WTC11 (cell line): ENCODE measurements around the gene SLC44A5. TPM values are rescaled to one million over a fixed set of nuclear protein-coding genes. Genes with fewer than 3 reads are reported as not detected.

Source experiments
- ATAC-seq: fragments of 200-7000 bp; cut with Tn5 transposase; 2 replicates; pipeline ENCODE4 v1.10.0; 2021; ENCODE audit warnings: mild to moderate bottlenecking, moderate library complexity
- CTCF ChIA-PET: fragments of 300-600 bp; sonication (Branson Sonifier 250); formaldehyde crosslinking; loops from one replicate; lab custom pipeline; 2021; ENCODE audit warnings: antibody characterized with exemption; lab: Charles Lee
- POLR2A ChIA-PET: fragments of 350-600 bp; sonication (Branson Sonifier 250); formaldehyde crosslinking; loops from one replicate; lab custom pipeline; 2021; ENCODE audit warnings: antibody characterized with exemption; lab: Charles Lee
- DNase-seq: peaks from one replicate; pipeline ENCODE4 v3.0.0; 2021; ENCODE audit warnings: low spot score
- H3K27ac Mint-ChIP-seq: 2 replicates; pipeline ENCODE4 v1.8.0; 2021; ENCODE audit warnings: mixed read lengths
- H3K27me3 Mint-ChIP-seq: 2 replicates; pipeline ENCODE4 v1.8.0; 2021; ENCODE audit warnings: low read depth, mild to moderate bottlenecking, moderate library complexity, mixed read lengths
- H3K36me3 Mint-ChIP-seq: 2 replicates; pipeline ENCODE4 v1.8.0; 2021; ENCODE audit warnings: mixed read lengths
- H3K4me1 Mint-ChIP-seq: 2 replicates; pipeline ENCODE4 v1.8.0; 2022; ENCODE audit warnings: mixed read lengths
- H3K4me3 Mint-ChIP-seq: 2 replicates; pipeline ENCODE4 v1.8.0; 2021; ENCODE audit warnings: mild to moderate bottlenecking, moderate library complexity, mixed read lengths
- H3K9me3 Mint-ChIP-seq: 2 replicates; pipeline ENCODE4 v1.8.0; 2021; ENCODE audit warnings: mixed read lengths
- CTCF ChIP-seq: fragments of 200-600 bp; IDR thresholded peaks from 2 replicates; pipeline ENCODE4 v1.8.0; 2022; ENCODE audit warnings: antibody characterized with exemption
- ETV6 ChIP-seq: sonication (generic); formaldehyde crosslinking; IDR thresholded peaks from 2 replicates; pipeline ENCODE4 v1.8.1; 2022; ENCODE audit warnings: mild to moderate bottlenecking, missing genetic modification reagents
- FOXJ3 ChIP-seq: sonication (generic); formaldehyde crosslinking; IDR thresholded peaks from 2 replicates; pipeline ENCODE4 v1.9.0; 2021; ENCODE audit warnings: missing genetic modification reagents, mild to moderate bottlenecking, borderline replicate concordance
- IRF2 ChIP-seq: sonication (generic); formaldehyde crosslinking; IDR thresholded peaks from 2 replicates; pipeline ENCODE4 v1.8.0; 2022; ENCODE audit warnings: low read depth, missing genetic modification reagents, borderline replicate concordance
- JAZF1 ChIP-seq: fragments of 250-450 bp; sonication (Bioruptor Pico); IDR thresholded peaks from 2 replicates; pipeline ENCODE4 v1.9.0; 2021; ENCODE audit warnings: moderate library complexity, mild to moderate bottlenecking, inconsistent platforms
- MYBL2 ChIP-seq: sonication (generic); formaldehyde crosslinking; IDR thresholded peaks from 2 replicates; pipeline ENCODE4 v1.8.1; 2023; ENCODE audit warnings: mild to moderate bottlenecking, moderate library complexity, missing genetic modification reagents
- NR1H2 ChIP-seq: sonication (generic); formaldehyde crosslinking; IDR thresholded peaks from 2 replicates; pipeline ENCODE4 v1.9.0; 2021; ENCODE audit warnings: mild to moderate bottlenecking, moderate library complexity, missing genetic modification reagents
- PREB ChIP-seq: sonication (generic); formaldehyde crosslinking; IDR thresholded peaks from 2 replicates; pipeline ENCODE4 v1.8.1; 2022; ENCODE audit warnings: mild to moderate bottlenecking, missing genetic modification reagents, moderate library complexity, borderline replicate concordance
- SMAD3 ChIP-seq: sonication (generic); formaldehyde crosslinking; IDR thresholded peaks from 2 replicates; pipeline ENCODE4 v1.8.0; 2022; ENCODE audit warnings: missing genetic modification reagents, mild to moderate bottlenecking, borderline replicate concordance
- SMAD4 ChIP-seq: sonication (generic); formaldehyde crosslinking; IDR thresholded peaks from 2 replicates; pipeline ENCODE4 v1.8.0; 2022; ENCODE audit warnings: mild to moderate bottlenecking, missing genetic modification reagents
- ZNF219 ChIP-seq: sonication (generic); formaldehyde crosslinking; IDR thresholded peaks from 2 replicates; pipeline ENCODE4 v1.8.0; 2023; ENCODE audit warnings: missing genetic modification reagents, mild to moderate bottlenecking, borderline replicate concordance
- ZNF232 ChIP-seq: sonication (generic); formaldehyde crosslinking; IDR thresholded peaks from 2 replicates; pipeline ENCODE4 v1.8.0; 2022; ENCODE audit warnings: mild to moderate bottlenecking, missing genetic modification reagents
- ZNF317 ChIP-seq: sonication (generic); formaldehyde crosslinking; IDR thresholded peaks from 2 replicates; pipeline ENCODE4 v1.8.1; 2023; ENCODE audit warnings: low read depth, mild to moderate bottlenecking, moderate library complexity, missing genetic modification reagents, borderline replicate concordance
- ZNF423 ChIP-seq: fragments of 250-450 bp; sonication (Bioruptor Pico); IDR thresholded peaks from 2 replicates; pipeline ENCODE4 v2.1.2; 2022; ENCODE audit warnings: mild to moderate bottlenecking, moderate library complexity
- total RNA-seq: library from RNA; stranded (reverse); gene quantifications from 3 replicates; pipeline ENCODE4 v1.2.3, GENCODE V29; 2021
- TF ChIP-seq, protein P1 (sequence below): sonication (generic); formaldehyde crosslinking; IDR thresholded peaks from 2 replicates; pipeline ENCODE4 v1.8.1; 2022; ENCODE audit warnings: missing genetic modification reagents, borderline replicate concordance
- TF ChIP-seq, protein P2 (sequence below): fragments of 250-450 bp; sonication (Bioruptor Pico); IDR thresholded peaks from 2 replicates; pipeline ENCODE4 v1.9.0; 2021; ENCODE audit warnings: mild to moderate bottlenecking
- TF ChIP-seq, protein P3 (sequence below): sonication (generic); formaldehyde crosslinking; IDR thresholded peaks from 2 replicates; pipeline ENCODE4 v1.8.0; 2023; ENCODE audit warnings: mild to moderate bottlenecking, missing genetic modification reagents
- TF ChIP-seq, protein P4 (sequence below): sonication (generic); formaldehyde crosslinking; IDR thresholded peaks from 2 replicates; pipeline ENCODE4 v1.8.0; 2023; ENCODE audit warnings: missing genetic modification reagents

SLC44A5 gene
- total RNA-seq, 1 experiment from 2014 or later: 1.8 TPM

DNA sequence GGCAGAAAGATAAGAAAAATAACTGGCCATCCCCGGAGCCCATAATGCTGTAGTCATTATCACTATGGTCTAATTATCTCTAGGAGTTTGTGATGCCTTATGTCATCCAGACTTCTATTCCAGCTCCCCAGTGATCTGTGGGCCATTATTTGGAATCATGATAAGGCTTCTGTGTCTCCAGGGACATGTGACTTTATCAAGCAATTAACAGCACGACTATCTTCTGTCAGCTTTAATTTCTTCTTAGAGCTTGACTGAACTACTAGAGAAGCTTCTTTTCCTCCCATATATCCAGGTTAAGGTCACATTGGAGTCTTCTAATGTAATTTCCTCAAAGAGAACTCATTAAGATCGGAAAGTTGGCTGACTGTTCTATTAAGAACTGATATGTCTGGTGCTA lies 376.4 kb downstream of the SLC44A5 start:
- H3K9me3 Mint-ChIP-seq: no peaks in the 10 kb centered on the region
- H3K27me3 Mint-ChIP-seq: no peaks in the 10 kb centered on the region
- H3K4me3 Mint-ChIP-seq: no peak overlapping the region
- DNase-seq (no peak), ATAC-seq (no peak)
- no peaks in the 10 kb centered on the region for H3K36me3 Mint-ChIP-seq
- TF ChIP-seq, protein P1, sequence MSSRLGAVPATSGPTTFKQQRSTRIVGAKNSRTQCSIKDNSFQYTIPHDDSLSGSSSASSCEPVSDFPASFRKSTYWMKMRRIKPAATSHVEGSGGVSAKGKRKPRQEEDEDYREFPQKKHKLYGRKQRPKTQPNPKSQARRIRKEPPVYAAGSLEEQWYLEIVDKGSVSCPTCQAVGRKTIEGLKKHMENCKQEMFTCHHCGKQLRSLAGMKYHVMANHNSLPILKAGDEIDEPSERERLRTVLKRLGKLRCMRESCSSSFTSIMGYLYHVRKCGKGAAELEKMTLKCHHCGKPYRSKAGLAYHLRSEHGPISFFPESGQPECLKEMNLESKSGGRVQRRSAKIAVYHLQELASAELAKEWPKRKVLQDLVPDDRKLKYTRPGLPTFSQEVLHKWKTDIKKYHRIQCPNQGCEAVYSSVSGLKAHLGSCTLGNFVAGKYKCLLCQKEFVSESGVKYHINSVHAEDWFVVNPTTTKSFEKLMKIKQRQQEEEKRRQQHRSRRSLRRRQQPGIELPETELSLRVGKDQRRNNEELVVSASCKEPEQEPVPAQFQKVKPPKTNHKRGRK (CRISPR knock-in tag): no peak
- TF ChIP-seq PREB (no peak), IRF2 (no peak), NR1H2 (CRISPR knock-in tag) (no peak), ZNF423 (CRISPR knock-in tag) (no peak), SMAD4 (CRISPR knock-in tag) (no peak), ETV6 (CRISPR knock-in tag) (no peak), MYBL2 (CRISPR knock-in tag) (no peak), ZNF219 (CRISPR knock-in tag) (no peak), FOXJ3 (CRISPR knock-in tag) (no peak), CTCF (no peak), ZNF317 (CRISPR knock-in tag) (no peak), ZNF232 (CRISPR knock-in tag) (no peak), SMAD3 (CRISPR knock-in tag) (no peak), JAZF1 (no peak)
- TF ChIP-seq, protein P2, sequence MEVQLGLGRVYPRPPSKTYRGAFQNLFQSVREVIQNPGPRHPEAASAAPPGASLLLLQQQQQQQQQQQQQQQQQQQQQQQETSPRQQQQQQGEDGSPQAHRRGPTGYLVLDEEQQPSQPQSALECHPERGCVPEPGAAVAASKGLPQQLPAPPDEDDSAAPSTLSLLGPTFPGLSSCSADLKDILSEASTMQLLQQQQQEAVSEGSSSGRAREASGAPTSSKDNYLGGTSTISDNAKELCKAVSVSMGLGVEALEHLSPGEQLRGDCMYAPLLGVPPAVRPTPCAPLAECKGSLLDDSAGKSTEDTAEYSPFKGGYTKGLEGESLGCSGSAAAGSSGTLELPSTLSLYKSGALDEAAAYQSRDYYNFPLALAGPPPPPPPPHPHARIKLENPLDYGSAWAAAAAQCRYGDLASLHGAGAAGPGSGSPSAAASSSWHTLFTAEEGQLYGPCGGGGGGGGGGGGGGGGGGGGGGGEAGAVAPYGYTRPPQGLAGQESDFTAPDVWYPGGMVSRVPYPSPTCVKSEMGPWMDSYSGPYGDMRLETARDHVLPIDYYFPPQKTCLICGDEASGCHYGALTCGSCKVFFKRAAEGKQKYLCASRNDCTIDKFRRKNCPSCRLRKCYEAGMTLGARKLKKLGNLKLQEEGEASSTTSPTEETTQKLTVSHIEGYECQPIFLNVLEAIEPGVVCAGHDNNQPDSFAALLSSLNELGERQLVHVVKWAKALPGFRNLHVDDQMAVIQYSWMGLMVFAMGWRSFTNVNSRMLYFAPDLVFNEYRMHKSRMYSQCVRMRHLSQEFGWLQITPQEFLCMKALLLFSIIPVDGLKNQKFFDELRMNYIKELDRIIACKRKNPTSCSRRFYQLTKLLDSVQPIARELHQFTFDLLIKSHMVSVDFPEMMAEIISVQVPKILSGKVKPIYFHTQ (CRISPR knock-in tag): no peak
- TF ChIP-seq, protein P3, sequence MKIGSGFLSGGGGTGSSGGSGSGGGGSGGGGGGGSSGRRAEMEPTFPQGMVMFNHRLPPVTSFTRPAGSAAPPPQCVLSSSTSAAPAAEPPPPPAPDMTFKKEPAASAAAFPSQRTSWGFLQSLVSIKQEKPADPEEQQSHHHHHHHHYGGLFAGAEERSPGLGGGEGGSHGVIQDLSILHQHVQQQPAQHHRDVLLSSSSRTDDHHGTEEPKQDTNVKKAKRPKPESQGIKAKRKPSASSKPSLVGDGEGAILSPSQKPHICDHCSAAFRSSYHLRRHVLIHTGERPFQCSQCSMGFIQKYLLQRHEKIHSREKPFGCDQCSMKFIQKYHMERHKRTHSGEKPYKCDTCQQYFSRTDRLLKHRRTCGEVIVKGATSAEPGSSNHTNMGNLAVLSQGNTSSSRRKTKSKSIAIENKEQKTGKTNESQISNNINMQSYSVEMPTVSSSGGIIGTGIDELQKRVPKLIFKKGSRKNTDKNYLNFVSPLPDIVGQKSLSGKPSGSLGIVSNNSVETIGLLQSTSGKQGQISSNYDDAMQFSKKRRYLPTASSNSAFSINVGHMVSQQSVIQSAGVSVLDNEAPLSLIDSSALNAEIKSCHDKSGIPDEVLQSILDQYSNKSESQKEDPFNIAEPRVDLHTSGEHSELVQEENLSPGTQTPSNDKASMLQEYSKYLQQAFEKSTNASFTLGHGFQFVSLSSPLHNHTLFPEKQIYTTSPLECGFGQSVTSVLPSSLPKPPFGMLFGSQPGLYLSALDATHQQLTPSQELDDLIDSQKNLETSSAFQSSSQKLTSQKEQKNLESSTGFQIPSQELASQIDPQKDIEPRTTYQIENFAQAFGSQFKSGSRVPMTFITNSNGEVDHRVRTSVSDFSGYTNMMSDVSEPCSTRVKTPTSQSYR (CRISPR knock-in tag): no peak
- TF ChIP-seq, protein P4, sequence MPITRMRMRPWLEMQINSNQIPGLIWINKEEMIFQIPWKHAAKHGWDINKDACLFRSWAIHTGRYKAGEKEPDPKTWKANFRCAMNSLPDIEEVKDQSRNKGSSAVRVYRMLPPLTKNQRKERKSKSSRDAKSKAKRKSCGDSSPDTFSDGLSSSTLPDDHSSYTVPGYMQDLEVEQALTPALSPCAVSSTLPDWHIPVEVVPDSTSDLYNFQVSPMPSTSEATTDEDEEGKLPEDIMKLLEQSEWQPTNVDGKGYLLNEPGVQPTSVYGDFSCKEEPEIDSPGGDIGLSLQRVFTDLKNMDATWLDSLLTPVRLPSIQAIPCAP (CRISPR knock-in tag): no peak
- H3K27ac Mint-ChIP-seq: no peak overlapping the region
- POLR2A ChIA-PET: no interaction called here
- H3K4me1 Mint-ChIP-seq: no peaks in the 10 kb centered on the region
- CTCF ChIA-PET: interaction anchor here (1.5 kb wide), 1 partner anchor 405 kb away, joined by 3 read pairs; no protein-coding TSS in a partner anchor
